OCI-LY3 (cell line): Measurements from ENCODE around the gene SVOPL.

ENCODE experiments used
- CTCF ChIP-seq: fragments of 200-600, 300-600 bp; sonication (generic); IDR thresholded peaks from 2 replicates; pipeline ENCODE4 v1.5.1; 2014; ENCODE audit warnings: antibody characterized with exemption, low read length, low read depth
- EZH2phosphoT487 ChIP-seq: fragments of 200-600 bp; shearing (Covaris generic); IDR thresholded peaks from 2 replicates; pipeline ENCODE4 v1.6.1; 2018; ENCODE audit warnings: antibody characterized with exemption, mixed run types, low read depth

- TF ChIP-seq CTCF (no peak), EZH2phosphoT487 (no peak)
These were observed 105.7 kb downstream of the SVOPL start for GRCh38 chr7:138595454-138595853.
